Germinal center (tissue), 1 donor: ENCODE measurements around the gene GAL3ST1.
A peak's percentile ranks its signal among the peaks of the same experiment; 100 is the strongest.
"Not testable (repeated sequence)": the region's sequence is repeated elsewhere in the genome, so short reads cannot be mapped to it uniquely, and the experiment has no call there.

Experiments
- DNase-seq: peaks from one replicate; pipeline ENCODE4 v3.0.0; 2012; ENCODE audit warnings: mixed read lengths, low spot score

Gene GAL3ST1

DNA sequence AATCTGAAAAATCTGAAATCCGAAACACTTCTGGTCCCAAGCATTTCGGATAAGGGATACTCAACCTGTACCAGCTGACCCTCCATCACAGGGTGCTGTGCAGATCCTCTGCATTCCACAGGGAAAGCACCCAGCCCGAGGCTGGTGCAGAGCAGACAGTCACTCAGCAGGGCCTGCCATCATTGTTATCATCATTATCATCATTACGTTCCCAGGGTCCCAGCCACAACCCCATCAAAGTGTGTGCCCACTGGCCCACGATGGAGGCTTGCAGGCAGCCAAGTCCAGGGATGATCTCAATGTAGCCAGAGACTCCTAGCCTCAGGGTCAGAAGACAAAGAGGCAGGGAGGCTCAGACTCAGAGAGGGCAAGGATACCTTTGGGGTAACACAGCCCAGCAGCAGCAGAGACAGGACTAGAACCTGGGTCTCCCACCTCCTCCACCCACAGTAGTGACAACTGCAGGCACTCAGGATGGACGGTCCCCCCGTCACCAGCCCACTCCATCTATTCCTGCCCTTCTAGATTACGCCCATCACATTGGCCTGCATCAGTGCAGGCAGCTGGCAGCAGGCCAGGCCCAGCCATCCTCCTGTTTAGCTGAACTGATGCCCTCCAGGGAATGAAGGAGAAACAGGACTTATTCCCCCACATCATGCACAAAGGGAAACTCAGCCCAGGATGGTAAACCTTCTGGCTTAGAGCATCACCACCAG lies 10.3 kb downstream of the GAL3ST1 start:
- no peak for DNase-seq

DNA sequence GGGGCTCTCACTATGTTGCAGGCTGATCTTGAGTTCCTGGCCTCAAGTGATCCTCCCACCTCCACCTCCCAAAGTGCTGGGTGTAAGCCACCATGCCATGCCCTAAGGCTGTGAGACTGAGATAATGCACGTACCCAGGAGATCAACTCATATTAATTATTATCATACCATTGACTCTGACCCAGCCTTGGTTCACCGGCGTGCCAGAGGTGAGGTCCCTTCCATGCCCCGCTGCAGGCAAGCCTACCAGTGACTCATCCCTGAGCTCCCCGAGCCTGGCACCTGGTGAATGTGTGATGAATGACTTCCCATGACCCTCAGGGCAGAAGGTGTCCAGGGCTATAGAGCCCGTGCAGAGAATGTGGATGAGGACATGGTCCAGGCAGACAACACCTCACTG lies 12.1 kb downstream of the GAL3ST1 start:
- no peak for DNase-seq

DNA sequence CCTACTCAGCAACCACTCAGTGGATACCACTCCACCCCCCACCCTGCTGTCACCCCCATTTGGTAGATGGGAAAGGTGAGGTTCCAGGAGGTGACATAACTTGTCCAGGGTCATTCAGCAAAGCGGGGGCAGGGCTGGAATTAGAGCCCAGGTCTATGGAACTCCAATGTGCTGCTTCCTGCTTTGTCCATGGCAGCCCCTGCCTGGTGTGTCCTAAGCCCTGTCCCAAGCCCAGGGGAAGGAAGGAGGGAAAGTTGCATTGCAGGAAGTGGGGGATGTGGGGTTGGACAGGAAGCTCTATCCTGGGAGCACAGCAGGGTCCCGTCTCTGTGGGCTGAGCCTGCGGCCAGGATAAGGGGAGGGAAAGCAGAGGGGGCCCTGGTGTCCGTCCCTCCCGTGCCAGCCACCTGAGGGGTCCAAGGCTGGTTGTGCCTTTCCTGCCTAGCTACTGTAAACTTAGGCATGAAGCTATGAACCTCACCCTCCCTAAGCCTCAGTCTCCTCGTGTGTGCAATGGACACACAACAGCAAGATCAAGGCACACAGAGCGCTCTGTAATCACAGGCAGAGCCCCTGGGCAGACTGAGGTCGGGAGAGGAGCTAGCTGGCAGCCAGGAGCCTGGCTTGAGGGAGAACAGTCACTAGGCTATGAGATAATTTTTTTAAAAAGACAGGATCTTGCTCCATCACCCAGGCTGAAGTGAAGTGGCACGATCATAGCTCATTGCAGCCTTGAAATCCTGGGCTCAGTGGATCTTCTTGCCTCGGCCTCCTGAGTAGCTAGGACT lies 12.9 kb downstream of the GAL3ST1 start:
- DNase-seq: no peak

DNA sequence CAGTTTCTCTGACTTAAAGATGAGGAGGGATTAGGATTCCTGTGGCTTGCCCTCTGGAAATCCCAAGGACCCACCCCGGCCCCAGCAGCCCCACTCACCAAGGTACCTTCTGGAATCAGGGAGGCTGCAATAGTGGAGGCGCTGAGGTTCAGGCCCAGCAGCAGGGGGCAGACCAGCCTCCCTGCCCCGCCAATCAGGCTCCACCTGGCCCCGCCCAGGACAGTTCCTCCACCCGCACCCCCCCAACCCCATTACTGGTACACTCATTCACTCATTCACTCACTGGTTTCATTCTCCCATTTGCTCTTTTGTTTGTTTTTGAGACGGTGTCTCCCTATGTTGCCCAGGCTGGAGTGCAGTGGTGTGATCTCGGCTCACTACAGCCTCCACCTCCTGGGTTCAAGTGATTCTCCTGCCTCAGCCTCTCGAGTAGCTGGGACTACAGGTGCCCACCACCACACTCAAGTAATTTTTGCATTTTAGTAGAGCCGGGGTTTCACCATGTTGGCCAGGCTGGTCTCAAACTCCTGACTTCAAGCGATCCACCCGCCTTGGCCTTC lies 13.7 kb downstream of the GAL3ST1 start:
- peak; percentile 31 for DNase-seq

DNA sequence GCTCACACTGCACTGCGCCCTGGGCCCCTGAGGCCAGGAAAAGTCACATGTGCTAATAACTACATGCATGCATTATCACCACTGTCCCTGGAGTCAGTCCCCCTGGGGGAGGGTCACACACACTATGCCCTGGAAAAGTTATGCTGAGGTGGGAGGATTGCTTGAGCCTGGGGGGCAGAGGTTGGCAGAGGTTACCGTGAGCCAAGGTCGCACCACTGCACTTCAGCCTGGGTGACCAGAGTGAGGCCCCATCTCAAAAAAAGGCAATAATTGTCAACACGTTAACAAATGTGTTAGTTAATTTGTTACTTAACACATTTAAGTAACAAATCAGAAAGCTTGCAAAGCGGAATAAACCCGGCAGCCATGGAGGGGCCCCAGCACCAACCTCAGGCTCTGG lies 14.6 kb downstream of the GAL3ST1 start:
- no peak for DNase-seq

DNA sequence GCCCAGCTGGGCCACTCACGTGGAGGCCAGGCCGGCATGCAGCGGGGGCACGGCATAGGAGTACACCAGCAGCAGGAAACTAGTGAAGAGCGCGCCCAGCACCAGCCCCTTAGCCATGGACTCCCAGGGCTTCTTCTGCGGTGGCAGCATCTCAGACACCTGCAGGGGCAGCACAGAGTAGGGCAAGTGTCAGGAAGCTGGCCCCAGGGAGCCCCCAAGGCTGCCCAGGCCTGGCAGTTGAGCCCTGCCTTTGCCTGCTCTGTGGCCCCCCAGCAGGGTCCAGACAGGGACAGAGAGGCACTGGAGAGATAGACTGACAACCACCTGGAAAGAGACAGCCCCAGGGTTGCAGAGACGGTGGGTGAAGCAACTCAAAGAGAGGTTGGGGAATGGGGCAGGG lies 17.2 kb downstream of the GAL3ST1 start:
- DNase-seq: no peak

DNA sequence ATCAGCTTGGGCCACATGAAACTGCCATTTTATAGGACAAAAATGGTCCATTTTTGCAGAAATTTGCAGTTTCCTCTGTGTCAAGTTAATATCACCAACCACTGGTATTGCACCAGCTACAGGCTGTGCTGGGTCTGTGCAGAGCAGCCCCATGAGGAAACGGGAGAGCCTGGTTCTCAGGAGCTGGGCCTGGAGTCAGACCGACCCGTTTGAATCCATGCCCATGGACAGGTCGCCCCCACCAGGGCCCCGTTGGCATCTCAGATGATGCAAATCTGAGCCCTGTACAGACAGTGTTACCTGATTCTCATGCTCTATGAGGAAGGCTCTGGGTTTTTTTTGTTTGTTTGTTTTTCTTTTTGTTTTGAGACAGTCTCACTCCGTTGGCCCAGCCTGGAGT lies 18.1 kb downstream of the GAL3ST1 start:
- DNase-seq: no peak

DNA sequence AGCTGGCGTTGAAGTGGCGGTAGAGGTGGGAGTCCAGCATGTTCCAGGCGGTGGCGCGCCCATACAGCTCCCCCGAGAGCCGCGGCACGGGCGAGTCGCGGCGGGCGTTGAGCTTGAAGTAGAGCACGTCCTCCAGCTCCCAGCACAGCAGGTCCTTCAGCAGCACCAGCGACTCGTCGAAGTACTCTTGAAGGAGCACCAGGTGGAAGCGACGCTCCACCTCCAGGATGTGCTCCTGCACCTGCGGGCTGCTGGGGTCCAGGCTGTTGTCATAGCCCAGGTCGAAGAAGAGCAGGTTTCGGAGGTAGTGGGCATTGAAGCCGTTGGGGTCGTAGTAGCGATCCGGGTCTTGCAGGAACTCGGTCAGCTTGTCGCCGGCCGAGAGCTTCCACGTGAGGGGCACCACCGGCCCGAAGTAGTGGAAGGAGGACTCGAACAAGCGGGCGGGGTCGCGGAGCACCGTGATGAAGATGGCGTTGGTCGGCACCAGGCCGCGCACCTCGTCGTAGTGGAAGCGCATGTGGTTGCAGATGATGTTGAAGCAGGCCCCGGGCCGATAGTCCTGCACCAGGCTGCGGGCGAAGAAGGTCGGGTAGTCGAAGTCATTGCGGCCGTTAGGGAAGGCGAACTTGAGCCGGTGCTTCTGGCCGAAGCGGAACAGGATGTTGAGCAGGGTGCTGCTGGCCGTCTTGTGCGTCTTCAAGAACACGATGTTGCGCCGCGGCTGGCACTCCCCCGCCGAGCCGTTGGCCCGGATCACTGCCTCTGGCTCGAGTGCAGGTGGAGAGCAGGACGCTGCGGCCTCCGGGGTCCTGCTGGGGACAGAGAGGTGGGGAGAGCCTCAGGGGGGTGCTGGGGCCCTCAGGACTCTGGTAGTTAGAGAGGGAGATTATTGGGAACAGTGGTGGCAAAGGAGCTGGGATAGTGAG lies 18.9 kb downstream of the GAL3ST1 start:
- no peak for DNase-seq

DNA sequence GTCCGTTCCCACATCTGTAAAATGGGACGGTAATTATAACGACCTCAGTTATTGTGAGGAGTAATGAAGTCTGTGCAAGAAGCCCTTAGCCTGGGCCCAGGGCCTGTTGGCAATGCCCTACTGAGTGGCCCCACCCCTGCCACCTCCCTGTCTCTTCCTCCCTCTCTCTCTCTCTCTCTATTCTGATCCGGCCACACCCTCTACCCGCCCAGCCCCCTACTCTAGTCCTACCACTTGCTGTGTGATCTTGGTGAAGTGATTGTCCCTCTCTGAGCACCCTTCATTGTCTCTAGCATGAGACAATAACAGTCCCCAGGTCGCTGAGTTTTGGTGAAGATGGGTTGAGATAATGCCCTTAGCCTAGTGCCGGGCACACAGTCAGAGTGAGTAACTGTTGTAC lies 20.5 kb downstream of the GAL3ST1 start:
- DNase-seq: no peak

DNA sequence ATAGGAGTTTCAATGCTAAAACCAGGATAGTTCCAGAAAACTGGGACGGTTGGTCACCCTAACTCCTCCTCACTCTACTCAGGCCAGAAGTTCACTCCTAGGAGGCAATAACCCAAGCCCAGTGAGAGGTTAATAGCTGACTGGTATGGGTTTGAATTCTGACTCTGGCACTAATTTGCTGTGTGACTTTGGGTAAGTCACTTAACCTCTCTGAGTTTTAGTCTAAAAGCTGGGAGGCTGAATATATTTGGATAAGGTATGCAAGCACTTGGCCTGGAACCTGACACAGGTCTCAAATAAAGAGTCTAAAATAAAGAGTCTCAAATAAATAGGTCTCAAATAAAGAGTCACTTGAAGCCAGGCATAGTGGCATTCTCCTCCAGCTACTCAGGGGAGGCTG lies 21.7 kb downstream of the GAL3ST1 start:
- DNase-seq: no peak

DNA sequence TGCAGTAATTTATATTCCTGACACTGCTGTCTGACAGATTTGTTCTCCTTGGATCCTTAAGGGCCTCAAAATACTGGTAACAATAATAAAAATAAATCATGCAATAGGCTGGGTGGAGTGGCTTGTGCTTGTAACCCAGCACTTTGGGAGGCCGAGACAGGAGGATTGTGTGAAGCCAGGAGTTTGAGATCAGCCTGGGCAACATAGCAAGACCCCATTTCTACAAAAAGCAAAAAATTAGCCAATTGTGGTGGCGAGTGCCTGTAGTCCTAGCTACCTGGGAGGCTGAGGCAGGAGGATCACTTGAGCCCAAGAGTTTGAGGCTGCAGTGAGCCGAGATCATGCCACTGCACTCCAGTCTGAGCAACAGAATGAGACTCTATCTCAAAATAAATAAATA lies 22.7 kb downstream of the GAL3ST1 start:
- not testable (repeated sequence) for DNase-seq

DNA sequence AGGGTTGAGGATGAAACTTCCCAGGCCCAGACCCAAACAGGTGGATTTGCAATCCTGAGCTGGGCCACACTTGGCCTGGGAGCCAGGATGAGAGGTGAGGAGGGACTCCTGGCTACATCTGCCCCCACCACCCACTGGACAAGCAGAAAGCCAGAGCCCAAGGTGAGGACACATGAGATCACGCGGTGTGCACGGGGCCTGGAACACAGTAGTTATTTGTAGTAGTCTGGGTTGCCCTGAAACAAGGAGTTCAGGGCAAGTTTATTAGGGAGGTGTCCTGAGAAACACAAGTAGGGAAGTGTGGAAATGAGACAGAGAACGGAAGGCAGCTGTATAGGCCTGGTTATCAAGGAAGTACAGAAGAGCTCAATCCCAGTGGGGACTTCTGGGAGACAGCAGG lies 27.3 kb downstream of the GAL3ST1 start:
- no peak for DNase-seq

DNA sequence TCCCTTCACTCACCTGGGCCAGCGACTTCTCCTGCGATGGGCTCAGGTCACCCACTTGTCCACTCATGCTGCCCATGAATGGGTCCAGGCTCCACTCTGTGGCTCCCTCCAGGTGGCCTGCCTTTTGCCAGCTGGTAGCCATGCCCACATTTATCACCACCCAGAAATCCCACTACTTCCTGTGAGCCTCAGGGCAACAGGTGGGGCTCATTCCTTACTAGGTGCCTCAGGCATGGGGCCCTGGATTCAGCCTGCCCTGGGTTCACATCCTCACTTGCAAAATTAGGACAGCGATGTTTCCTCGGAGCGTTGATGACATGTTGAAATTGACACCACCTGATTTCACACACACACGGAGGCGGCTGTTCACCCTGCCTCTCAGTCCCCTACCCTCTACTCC lies 27.8 kb downstream of the GAL3ST1 start, which contains the start of gene SEC14L6:
Gene SEC14L6, minus strand, starts transcription at position 126 of the 400 bp plus-strand sequence. Its CDS starts 59 bp downstream, at position 67.
- no peak for DNase-seq

DNA sequence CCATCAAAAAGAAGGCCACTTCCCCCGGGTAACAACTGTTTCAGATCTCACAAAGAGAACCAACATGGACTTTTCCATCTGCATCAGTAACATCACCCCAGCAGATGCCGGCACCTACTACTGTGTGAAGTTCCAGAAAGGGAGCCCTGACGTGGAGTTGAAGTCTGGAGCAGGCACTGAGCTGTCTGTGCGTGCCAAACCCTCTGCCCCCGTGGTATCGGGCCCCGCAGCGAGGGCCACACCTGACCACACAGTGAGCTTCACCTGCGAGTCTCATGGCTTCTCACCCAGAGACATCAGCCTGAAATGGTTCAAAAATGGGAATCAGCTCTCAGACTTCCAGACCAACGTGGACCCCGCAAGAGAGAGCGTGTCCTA lies 31.7 kb downstream of the GAL3ST1 start:
- no peak for DNase-seq

DNA sequence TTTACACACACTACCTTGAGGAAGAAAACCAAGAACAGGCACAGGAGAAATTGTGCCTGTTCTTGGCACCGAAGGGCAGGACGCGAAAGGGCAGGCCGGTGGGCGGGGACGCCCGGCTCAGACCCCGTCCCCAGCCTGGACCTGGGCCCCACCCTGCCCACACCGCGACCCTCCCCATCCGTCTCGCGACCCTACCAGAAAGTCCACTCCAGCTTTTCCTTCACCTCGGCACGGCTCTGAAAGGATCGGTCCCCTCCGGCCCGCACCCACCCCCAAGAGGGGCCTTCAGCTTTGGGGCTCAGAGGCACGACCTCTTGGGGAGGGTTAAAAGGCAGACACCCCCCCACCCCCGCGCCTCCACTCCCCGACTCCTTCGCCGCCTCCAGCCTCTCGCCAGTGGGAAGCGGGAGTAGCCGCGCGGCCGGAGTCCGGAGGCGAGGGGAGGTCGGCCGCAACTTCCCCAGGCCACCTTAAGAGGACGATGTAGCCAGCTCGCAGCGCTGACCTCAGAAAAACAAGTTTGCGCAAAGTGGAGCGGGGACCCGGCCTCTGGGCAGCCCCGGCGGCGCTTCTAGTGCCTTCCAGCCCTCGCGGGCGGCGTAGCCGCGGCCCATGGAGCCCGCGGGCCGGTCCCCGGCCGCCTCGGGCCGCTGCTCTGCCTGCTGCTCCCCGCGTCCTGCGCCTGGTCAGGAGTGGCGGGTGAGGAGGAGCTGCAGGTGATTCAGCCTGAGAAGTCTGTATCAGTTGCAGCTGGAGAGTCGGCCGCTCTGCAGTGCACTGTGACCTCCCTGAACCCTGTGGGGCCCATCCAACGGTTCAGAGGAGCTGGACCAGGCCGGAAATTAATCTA lies 32.3 kb downstream of the GAL3ST1 start:
- DNase-seq: no peak

DNA sequence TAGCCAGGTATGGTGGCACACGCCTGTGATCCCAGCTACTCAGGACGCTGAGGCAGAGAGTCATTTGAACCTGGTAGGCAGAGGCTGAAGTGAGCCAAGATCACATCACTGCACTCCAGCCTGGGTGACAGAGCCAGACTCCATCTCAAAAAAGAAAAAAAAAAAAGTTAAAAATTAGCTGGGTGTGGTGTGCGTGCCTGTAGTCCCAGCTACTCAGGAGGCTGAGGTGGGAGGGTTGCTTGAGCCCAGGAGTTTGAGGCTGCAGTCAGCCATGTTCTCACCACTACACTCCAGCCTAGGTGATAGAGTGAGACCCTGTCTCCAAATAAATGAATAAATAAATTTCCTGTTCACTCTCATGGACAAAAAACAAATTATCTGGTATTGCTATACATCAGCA lies 33.0 kb downstream of the GAL3ST1 start:
- not testable (repeated sequence) for DNase-seq

DNA sequence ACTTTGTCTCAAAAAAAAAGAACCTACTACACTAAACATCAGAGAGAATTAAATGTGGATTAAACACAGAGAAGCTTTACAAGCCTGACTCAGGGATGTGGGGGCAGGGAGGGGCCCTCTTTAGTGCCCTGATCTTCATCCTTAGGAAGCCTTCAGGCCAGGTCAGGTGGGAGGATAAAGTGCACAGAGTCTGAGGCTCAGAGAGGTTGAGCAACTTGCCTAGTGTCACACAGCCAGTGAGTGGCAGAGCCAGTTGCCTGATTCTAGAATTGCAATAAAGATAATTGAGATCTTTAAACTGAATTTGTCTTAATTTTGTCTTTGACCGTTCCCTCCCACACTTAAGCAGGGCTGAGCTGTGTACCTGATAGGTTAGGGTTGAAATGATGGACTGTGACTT lies 35.1 kb downstream of the GAL3ST1 start:
- no peak for DNase-seq

DNA sequence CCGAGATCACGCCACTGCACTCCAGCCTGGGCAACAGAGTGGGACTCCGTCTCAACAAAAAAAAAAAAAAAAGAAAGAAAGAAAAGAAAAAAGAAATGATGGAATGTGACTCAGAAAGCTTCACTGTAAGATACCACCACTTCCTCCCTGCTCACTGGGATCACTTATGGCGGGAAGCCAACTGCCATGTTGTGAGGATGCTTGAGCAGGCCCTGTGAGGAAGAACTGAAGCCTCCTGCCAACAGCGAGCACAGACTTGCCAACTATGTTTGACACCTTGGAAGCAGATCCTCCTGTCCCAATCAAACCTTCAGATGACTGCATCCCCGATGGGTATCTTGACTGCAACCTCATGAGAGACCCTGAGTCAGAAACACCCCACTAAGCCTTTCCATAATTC lies 36.2 kb downstream of the GAL3ST1 start:
- DNase-seq: no peak

DNA sequence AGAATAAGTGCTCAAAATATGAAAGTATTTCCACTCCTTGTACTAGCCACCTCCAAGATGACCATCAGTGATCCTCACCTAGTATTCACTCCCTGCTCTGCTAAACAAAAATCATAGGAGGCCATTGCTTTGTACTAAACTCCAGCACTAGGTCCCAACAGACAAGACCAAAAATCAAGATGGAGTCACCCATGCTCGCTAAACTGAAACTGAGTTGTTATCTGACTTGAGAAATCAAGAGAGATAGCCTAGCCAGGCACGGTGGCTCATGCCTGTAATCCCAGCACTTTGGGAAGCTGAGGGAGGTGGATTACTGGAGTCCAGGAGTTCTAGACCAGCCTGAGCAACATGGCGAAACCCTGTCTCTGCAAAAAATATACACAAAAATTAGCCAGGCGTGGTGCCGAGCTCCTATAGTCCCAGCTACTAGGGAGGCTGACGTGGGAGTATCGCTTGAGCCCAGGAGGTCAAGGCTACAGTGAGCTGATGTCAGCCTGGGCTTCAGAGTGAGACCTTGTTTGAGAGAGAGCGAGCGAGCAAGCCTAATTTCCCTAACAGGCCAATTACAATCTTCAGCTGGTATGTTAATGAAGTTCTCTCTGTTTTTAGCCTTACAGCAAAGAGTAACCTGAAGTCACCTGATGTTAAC lies 37.3 kb downstream of the GAL3ST1 start:
- DNase-seq: no peak

DNA sequence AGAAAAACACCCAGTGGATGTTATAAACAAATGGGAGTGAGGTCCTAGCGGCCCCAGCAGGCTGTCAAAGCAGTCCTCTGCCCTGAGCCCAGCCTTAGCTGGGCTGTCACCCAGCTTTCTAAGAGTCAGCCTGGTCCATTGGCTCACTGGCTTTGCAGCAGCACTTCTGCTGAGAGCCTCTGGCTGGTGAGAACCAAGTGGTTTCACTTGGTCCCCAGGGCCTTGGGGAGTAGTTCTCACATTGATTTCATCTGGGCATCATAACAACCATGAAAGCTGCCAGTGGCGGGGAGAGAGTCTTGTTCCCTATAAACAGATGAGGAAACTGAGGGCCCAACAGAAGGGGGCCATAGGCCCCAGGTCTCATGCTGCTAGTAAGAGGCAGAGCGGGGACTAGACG lies 39.3 kb downstream of the GAL3ST1 start:
- DNase-seq: no peak
